IMR-90 (cell line): Measurements from ENCODE around the gene PIP5K1C. TPM values are rescaled to one million over a fixed set of nuclear protein-coding genes. Genes with fewer than 3 reads are reported as not detected.
A peak's percentile ranks its signal among the peaks of the same experiment; 100 is the strongest.

ENCODE experiments used
- ATAC-seq: fragments of 200-7000 bp; cut with Tn5 transposase; 2 replicates; pipeline ENCODE4 v1.9.1; 2020; ENCODE audit warnings: low read depth, mild to moderate bottlenecking, moderate library complexity
- BruUV-seq: library from RNA; stranded (reverse); fragments of 400-500 nt; replicated peaks from 2 replicates; lab custom pipeline; 2021; lab: Mats Ljungman, UMichigan
- CTCF ChIA-PET: fragments of 300-600 bp; formaldehyde crosslinking; extraction: SDS; loops from one replicate; lab custom pipeline; 2021; ENCODE audit warnings: antibody characterized with exemption; lab: Yijun Ruan, JAX
- POLR2A ChIA-PET: fragments of 300-600 bp; sonication (Branson Sonifier 250); formaldehyde crosslinking; loops from one replicate; lab custom pipeline; 2022; ENCODE audit warnings: antibody characterized with exemption; ENCODE audit not compliant: unreplicated experiment; lab: Charles Lee
- DNase-seq: peaks from one replicate; pipeline ENCODE4 v3.0.0; 2013
- H2AFZ ChIP-seq: replicated peaks from 2 replicates; pipeline ENCODE3; 2013; ENCODE audit warnings: low read length, mild to moderate bottlenecking; ENCODE audit not compliant: poor library complexity
- H2AK5ac ChIP-seq: 2 replicates; pipeline ENCODE4 v1.6.1; 2013; ENCODE audit warnings: low read depth, low read length, inconsistent platforms
- H2AK9ac ChIP-seq: replicated peaks from 2 replicates; pipeline ENCODE3; 2013; ENCODE audit warnings: mild to moderate bottlenecking, low read depth, low read length, moderate library complexity; ENCODE audit not compliant: poor library complexity
- H2BK120ac ChIP-seq: 2 replicates; pipeline ENCODE4 v1.6.1; 2013; ENCODE audit warnings: low read depth, low read length, inconsistent platforms
- H2BK15ac ChIP-seq: 3 replicates; pipeline ENCODE4 v1.6.1; 2013; ENCODE audit warnings: low read depth, low read length, inconsistent platforms
- H2BK20ac ChIP-seq: 2 replicates; pipeline ENCODE4 v1.6.1; 2013; ENCODE audit warnings: low read depth, mild to moderate bottlenecking, inconsistent platforms, low read length, moderate library complexity
- H2BK5ac ChIP-seq: 2 replicates; pipeline ENCODE4 v1.6.1; 2013; ENCODE audit warnings: mild to moderate bottlenecking, low read depth, low read length, inconsistent platforms; ENCODE audit not compliant: poor library complexity, severe bottlenecking
- H3K14ac ChIP-seq: replicated peaks from 2 replicates; pipeline ENCODE4 v1.6.1; 2013; ENCODE audit warnings: low read depth, low read length, inconsistent platforms
- H3K18ac ChIP-seq: 2 replicates; pipeline ENCODE4 v1.6.1; 2013; ENCODE audit warnings: low read depth, low read length, control low read depth
- H3K23ac ChIP-seq: 2 replicates; pipeline ENCODE4 v1.6.1; 2013; ENCODE audit warnings: low read depth, low read length, inconsistent platforms
- H3K27ac ChIP-seq: 2 replicates; pipeline ENCODE4 v1.5.1; 2013; ENCODE audit warnings: mild to moderate bottlenecking, control low read depth, low read length; ENCODE audit not compliant: insufficient read depth
- H3K27me3 ChIP-seq: 2 replicates; pipeline ENCODE4 v1.6.1; 2013; ENCODE audit warnings: low read length; ENCODE audit not compliant: control insufficient read depth, insufficient read depth
- H3K36me3 ChIP-seq: 2 replicates; pipeline ENCODE4 v1.6.1; 2013; ENCODE audit warnings: low read length, mixed read lengths; ENCODE audit not compliant: control insufficient read depth, insufficient read depth
- H3K4ac ChIP-seq: 2 replicates; pipeline ENCODE4 v1.6.1; 2013; ENCODE audit warnings: low read depth, low read length, inconsistent platforms
- H3K4me1 ChIP-seq: 2 replicates; pipeline ENCODE4 v1.6.1; 2013; ENCODE audit warnings: low read length, mixed read lengths; ENCODE audit not compliant: control insufficient read depth, insufficient read depth
- H3K4me2 ChIP-seq: 2 replicates; pipeline ENCODE4 v1.6.1; 2013; ENCODE audit warnings: low read depth, mild to moderate bottlenecking, control low read depth, low read length, moderate library complexity
- H3K4me3 ChIP-seq: 2 replicates; pipeline ENCODE4 v1.5.1; 2013; ENCODE audit warnings: low read depth, mild to moderate bottlenecking, control low read depth, low read length, moderate library complexity; ENCODE audit not compliant: insufficient read depth
- H3K56ac ChIP-seq: 2 replicates; pipeline ENCODE4 v1.6.1; 2013; ENCODE audit warnings: low read length, inconsistent platforms; ENCODE audit not compliant: insufficient read depth; ENCODE audit errors: extremely low read depth
- H3K79me1 ChIP-seq, 2 experiments: 2 replicates each; pipeline ENCODE4 v1.6.1; 2013; ENCODE audit warnings: low read length in 2 of 2, inconsistent platforms in 1 of 2, low read depth in 1 of 2
- H3K9ac ChIP-seq: 2 replicates; pipeline ENCODE4 v1.6.1; 2013; ENCODE audit warnings: low read depth, low read length, control low read depth
- H3K9me1 ChIP-seq: 2 replicates; pipeline ENCODE4 v1.6.1; 2013; ENCODE audit warnings: low read length, inconsistent platforms; ENCODE audit not compliant: insufficient read depth
- H3K9me3 ChIP-seq: 2 replicates; pipeline ENCODE4 v1.6.1; 2013; ENCODE audit warnings: low read length; ENCODE audit not compliant: control insufficient read depth, insufficient read depth
- H4K20me1 ChIP-seq: 2 replicates; pipeline ENCODE4 v1.6.1; 2013; ENCODE audit warnings: low read length, inconsistent platforms; ENCODE audit not compliant: insufficient read depth
- H4K5ac ChIP-seq: 2 replicates; pipeline ENCODE4 v1.6.1; 2013; ENCODE audit warnings: mild to moderate bottlenecking, low read depth, low read length, control low read depth
- H4K8ac ChIP-seq, 2 experiments: 2 replicates each; pipeline ENCODE4 v1.6.1; 2013; ENCODE audit warnings: low read depth in 2 of 2, low read length in 2 of 2, control low read depth in 1 of 2, inconsistent platforms in 1 of 2
- H4K91ac ChIP-seq: 2 replicates; pipeline ENCODE4 v1.6.1; 2013; ENCODE audit warnings: low read depth, low read length, inconsistent platforms; ENCODE audit not compliant: insufficient read depth
- BHLHE40 ChIP-seq: fragments of 150-350 bp; IDR thresholded peaks from 2 replicates; pipeline ENCODE4 v1.6.1; 2016; ENCODE audit warnings: mild to moderate bottlenecking, low read depth, low read length
- CEBPB ChIP-seq: IDR thresholded peaks from 2 replicates; pipeline ENCODE4 v1.6.1; 2012; ENCODE audit warnings: low read depth, low read length, improper control_type of control experiment
- CHD1 ChIP-seq: IDR thresholded peaks from 2 replicates; pipeline ENCODE4 v1.6.1; 2012; ENCODE audit warnings: low read depth, low read length, improper control_type of control experiment
- CTCF ChIP-seq: conservative IDR thresholded peaks from 2 replicates; pipeline ENCODE4 v1.5.1; 2012; ENCODE audit warnings: mild to moderate bottlenecking, low read depth, low read length, improper control_type of control experiment
- FOS ChIP-seq: fragments of 150-350 bp; IDR thresholded peaks from 2 replicates; pipeline ENCODE4 v1.6.1; 2016; ENCODE audit warnings: low read depth, low read length
- MAFK ChIP-seq: IDR thresholded peaks from 2 replicates; pipeline ENCODE4 v1.6.1; 2012; ENCODE audit warnings: low read depth, low read length, improper control_type of control experiment
- MAZ ChIP-seq: IDR thresholded peaks from 2 replicates; pipeline ENCODE4 v1.6.1; 2012; ENCODE audit warnings: low read depth, mild to moderate bottlenecking, low read length, improper control_type of control experiment, moderate library complexity, borderline replicate concordance
- MXI1 ChIP-seq: IDR thresholded peaks from 2 replicates; pipeline ENCODE4 v1.6.1; 2012; ENCODE audit warnings: low read depth, mild to moderate bottlenecking, low read length, moderate library complexity, borderline replicate concordance
- NFE2L2 ChIP-seq: fragments of 150-350 bp; IDR thresholded peaks from 2 replicates; pipeline ENCODE4 v1.6.1; 2016; ENCODE audit warnings: low read depth, mild to moderate bottlenecking, low read length
- POLR2A ChIP-seq: IDR thresholded peaks from 2 replicates; pipeline ENCODE4 v1.6.1; 2012; ENCODE audit warnings: mild to moderate bottlenecking, low read depth, low read length
- RAD21 ChIP-seq: IDR thresholded peaks from 2 replicates; pipeline ENCODE4 v1.6.1; 2012; ENCODE audit warnings: low read length, improper control_type of control experiment
- RCOR1 ChIP-seq: IDR thresholded peaks from 2 replicates; pipeline ENCODE4 v1.6.1; 2012; ENCODE audit warnings: mild to moderate bottlenecking, low read length, improper control_type of control experiment; ENCODE audit not compliant: insufficient replicate concordance
- RFX5 ChIP-seq: IDR thresholded peaks from 2 replicates; pipeline ENCODE4 v1.8.0; 2012; ENCODE audit warnings: low read depth, mild to moderate bottlenecking, low read length, moderate library complexity
- SMC3 ChIP-seq: fragments of 150-350 bp; IDR thresholded peaks from 2 replicates; pipeline ENCODE4 v1.6.1; 2016; ENCODE audit warnings: low read depth, mild to moderate bottlenecking, antibody characterized with exemption, low read length, moderate library complexity
- USF2 ChIP-seq: fragments of 150-350 bp; IDR thresholded peaks from 2 replicates; pipeline ENCODE4 v1.6.1; 2017; ENCODE audit warnings: mild to moderate bottlenecking, antibody characterized with exemption, low read length, low read depth
- WGBS, 2 experiments: methylation state at CpG; one replicate each; pipeline versions ENCODE4 v1.1.5 to v1.1.7; 2013; ENCODE audit warnings: missing lambda C conversion rate in 2 of 2; ENCODE audit not compliant: insufficient read length in 1 of 2; ENCODE audit errors: extremely low coverage in 2 of 2; 5-methylcytosine and 5-hydroxymethylcytosine counted together
- dilution Hi-C: fragments of 300-500 bp; cut with HindIII; formaldehyde crosslinking; loops from one replicate; pipeline ENCODE4 v1.14.3; 2018; ENCODE audit warnings: low sequenced_read_pairs; ENCODE audit not compliant: unreplicated experiment
- in situ Hi-C: fragments of 300-500 bp; cut with MboI; formaldehyde crosslinking; loops from 3 replicates; pipeline ENCODE4 v1.14.3; 2019; ENCODE audit warnings: low sequenced_read_pairs, inconsistent platforms, mixed read lengths
- intact Hi-C: fragments of 100-400 bp; cut with micrococcal nuclease; formaldehyde crosslinking; loops from 2 replicates; pipeline ENCODE4 v1.10.0; 2022
- polyA plus RNA-seq, 3 experiments: library from polyadenylated mRNA; depleted of rRNA; stranded (reverse); fragments of >200 nt; gene quantifications; 2 replicates each; pipeline ENCODE4 v1.2.3, GENCODE V29; 2012; ENCODE audit warnings: low replicate concordance in 1 of 3
- total RNA-seq: library from RNA; depleted of rRNA; stranded (reverse); fragments of >200 nt; gene quantifications from 2 replicates; pipeline ENCODE4 v1.2.3, GENCODE V29; 2012
- TF ChIP-seq, protein P1 (sequence below): fragments of 150-350 bp; IDR thresholded peaks from 2 replicates; pipeline ENCODE4 v1.6.1; 2016; ENCODE audit warnings: low read depth, mild to moderate bottlenecking, low read length, moderate library complexity, borderline replicate concordance

Gene PIP5K1C
- total and polyA plus RNA-seq, 2 of the 4 experiments (the other 2 are of a cell fraction) = 13.6 to 23.3 TPM

DNA sequence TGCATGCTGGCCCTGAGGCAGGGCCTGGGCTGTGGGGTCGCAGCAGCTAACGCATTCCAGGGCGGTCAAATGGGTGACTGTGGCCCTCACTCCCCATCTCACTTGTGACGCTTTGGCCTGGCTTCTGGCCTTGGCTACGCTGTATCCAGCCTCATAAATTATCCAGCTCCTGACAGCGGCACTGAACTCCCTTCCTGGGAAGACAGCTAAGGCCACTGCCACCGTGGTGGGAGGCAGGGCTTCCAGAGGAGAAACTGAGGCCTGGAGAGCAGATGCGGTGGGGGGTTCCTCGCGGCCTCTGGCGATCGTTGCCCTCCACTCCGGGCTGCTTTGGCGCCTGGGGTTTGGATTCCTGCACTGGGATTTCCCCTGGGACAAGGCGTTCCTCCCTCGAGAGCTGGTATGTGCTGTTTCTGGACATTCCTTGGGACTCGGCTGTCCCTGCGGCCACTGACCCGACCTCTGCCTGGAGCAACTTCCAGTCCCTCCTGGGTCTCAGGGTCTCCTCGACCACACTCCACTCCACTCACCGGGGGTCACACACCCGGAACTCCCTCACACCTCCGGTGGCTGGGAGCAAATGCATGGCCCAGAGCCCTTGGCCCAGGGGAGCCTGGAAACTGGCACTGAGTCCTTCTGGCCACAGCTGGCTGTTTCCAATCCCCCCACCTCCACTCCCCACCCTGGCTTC, 97.0 kb downstream of the PIP5K1C start:
- H3K9me3 ChIP-seq = no peaks in the 10 kb centered on the region
- in situ Hi-C loops = loop anchor here (25.0 kb wide), 1 partner anchor 291 kb away; no protein-coding TSS in a partner anchor
- H2AK9ac ChIP-seq = peak overlapping the region; percentile 42
- no peak overlapping the region for H3K23ac ChIP-seq
- peaks cover 7 to 17% of the 10 kb centered on the region in 2 experiments for H3K79me1 ChIP-seq
- H3K36me3 ChIP-seq = peaks cover 2% of the 10 kb centered on the region; the same call in 1 of the 2 replicates
- H3K9me1 ChIP-seq = 0 out of 2 replicates have a peak, but pooled peaks cover 6% of the 10 kb centered on the region
- dilution Hi-C loops = no loop called here
- no peak overlapping the region for H4K8ac ChIP-seq
- intact Hi-C loops = no loop called here
- CTCF ChIA-PET = no interaction called here
- no peak overlapping the region for H4K5ac ChIP-seq
- WGBS, 2 experiments = 74% methylated on average over 6 of the region's 23 CpGs; no CpG with 5 or more reads in 1 of the 2 experiments
- H3K14ac ChIP-seq = no peak overlapping the region
- H3K4me2 ChIP-seq = no peak overlapping the region
- H2BK120ac ChIP-seq = no peak overlapping the region
- H2BK15ac ChIP-seq = no peak overlapping the region
- no peak overlapping the region for H4K91ac ChIP-seq
- no peak overlapping the region for H3K4ac ChIP-seq
- POLR2A ChIA-PET = no interaction called here
- TF ChIP-seq MXI1 = no peak
- TF ChIP-seq CTCF = no peak
- no peak for TF ChIP-seq RFX5
- no peak for TF ChIP-seq NFE2L2
- no peak for TF ChIP-seq FOS
- TF ChIP-seq MAFK = no peak
- TF ChIP-seq CHD1 = no peak
- TF ChIP-seq RAD21 = no peak
- TF ChIP-seq, protein P1, sequence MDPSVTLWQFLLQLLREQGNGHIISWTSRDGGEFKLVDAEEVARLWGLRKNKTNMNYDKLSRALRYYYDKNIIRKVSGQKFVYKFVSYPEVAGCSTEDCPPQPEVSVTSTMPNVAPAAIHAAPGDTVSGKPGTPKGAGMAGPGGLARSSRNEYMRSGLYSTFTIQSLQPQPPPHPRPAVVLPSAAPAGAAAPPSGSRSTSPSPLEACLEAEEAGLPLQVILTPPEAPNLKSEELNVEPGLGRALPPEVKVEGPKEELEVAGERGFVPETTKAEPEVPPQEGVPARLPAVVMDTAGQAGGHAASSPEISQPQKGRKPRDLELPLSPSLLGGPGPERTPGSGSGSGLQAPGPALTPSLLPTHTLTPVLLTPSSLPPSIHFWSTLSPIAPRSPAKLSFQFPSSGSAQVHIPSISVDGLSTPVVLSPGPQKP = no peak
- TF ChIP-seq BHLHE40 = no peak
- no peak for TF ChIP-seq SMC3
- TF ChIP-seq USF2 = no peak
- no peak for TF ChIP-seq CEBPB
- no peak for TF ChIP-seq MAZ
- TF ChIP-seq RCOR1 = no peak
- no peak for TF ChIP-seq POLR2A
- peak overlapping the region; percentile 67 for H2AFZ ChIP-seq
- no peaks in the 10 kb centered on the region for H3K27me3 ChIP-seq
- no TSS peak for BruUV-seq
- H3K9ac ChIP-seq = no peak overlapping the region
- no peak overlapping the region for H3K56ac ChIP-seq
- H2BK5ac ChIP-seq = no peak overlapping the region
- no peak overlapping the region for H2AK5ac ChIP-seq
- H3K4me3 ChIP-seq = no peak overlapping the region
- no peak overlapping the region for H2BK20ac ChIP-seq
- peaks cover 11% of the 10 kb centered on the region for H3K4me1 ChIP-seq
- no peaks in the 10 kb centered on the region for H4K20me1 ChIP-seq
- H3K18ac ChIP-seq = no peak overlapping the region
- no peak overlapping the region for H3K27ac ChIP-seq
- ATAC-seq (no peak), DNase-seq (no peak)
